HG02885 (cell line): ENCODE measurements around the gene SNX19.

ENCODE experiments used
- ATAC-seq: cut with Tn5 transposase; IDR thresholded peaks from one replicate; pipeline ENCODE4 v1.9.1; 2021; ENCODE audit warnings: mild to moderate bottlenecking; ENCODE audit not compliant: unreplicated experiment, poor library complexity

Gene SNX19

DNA sequence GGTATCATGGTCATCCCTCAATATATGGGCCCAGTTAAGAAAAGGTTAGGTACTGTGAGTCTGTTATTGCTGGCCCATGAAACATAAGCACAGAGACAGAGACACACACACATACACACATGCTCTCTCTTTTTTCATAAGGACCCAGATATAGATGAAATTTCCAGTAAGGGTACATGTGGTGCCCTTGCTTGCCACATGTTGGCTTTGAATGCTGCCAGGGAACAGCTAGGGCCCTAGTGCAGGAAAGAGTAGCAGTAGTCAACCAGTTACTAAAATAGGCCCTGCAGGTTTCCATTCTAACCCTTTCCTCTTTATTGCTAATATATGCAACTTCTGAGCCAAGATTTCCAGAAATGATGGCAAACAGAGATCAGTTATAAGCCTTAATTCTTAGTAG, 9.1 kb downstream of the SNX19 start:
- ATAC-seq: no peak

DNA sequence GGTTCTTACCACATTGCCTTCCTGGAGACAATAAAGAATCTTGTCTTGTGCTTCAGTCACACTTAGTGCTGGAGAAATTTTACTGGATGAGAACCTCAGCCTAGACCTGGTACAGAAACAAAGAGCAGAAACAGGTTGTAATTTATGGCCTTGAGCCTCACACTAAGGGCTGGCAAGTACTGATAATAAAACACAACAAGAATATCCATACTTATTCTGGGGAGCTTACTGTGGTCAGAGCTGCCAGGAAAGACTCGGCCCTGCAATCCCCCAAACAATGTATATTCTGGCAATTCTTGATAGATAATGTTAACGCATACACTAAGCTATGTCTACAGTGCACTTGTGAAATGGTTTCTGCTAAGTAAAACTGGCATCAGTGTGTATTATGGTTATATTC, 9.7 kb downstream of the SNX19 start:
- no peak for ATAC-seq

DNA sequence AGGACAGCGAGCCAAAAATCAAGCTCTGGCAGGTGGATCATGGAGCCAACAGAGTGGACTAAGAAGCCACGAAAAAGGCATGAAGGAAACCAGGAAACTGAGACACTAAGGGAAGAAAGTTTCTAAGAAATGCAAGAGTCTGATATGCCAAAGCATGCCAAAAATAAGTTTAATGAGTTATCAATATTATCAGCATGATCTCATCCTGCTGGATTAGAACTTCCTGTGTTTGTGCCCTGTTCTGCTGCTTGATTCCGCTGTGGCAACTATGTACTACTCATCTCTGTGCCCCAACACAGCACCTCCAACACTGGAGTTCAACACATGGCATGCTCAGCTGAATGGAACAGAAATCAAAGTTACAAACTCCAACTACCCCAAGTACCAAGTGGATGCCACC, 10.8 kb downstream of the SNX19 start:
- ATAC-seq: no peak

DNA sequence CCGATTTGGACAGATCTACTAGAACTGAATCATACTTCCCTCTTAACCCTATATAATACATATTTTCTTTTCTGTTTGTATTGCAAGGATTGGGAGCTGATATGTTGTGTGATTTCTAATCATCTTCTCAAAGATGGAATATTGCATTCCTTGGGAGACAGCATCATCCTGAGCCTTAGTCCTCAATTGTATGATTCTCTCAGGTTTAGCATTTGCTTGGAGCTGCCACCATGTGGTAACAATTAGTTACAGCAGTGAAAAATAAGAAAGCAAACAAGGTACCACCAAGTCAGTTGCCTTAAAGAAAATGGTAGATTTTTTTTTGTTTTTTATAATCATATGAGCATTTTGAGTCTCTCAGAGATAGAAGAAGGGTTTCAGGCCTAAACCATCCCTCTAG, 11.9 kb downstream of the SNX19 start:
- no peak for ATAC-seq

DNA sequence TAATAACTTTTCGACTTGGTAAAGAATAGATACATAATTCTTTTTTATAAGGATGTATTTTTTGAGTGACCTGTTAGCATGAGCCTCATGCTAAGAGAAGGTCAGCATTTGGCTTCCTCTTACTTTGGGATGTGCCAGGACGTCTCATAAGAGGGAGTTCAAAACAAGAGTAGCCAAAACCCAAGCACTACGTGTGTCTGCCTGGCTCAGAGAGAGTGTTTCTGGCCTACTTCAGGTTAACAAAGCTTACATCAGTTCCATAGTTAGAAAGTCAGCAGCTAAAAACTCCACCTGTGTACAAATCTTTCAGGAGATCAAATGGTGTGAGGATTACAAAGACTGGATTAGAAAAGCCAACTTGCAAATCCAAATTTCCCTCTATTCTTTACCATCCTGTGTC, 13.9 kb downstream of the SNX19 start:
- no peak for ATAC-seq

DNA sequence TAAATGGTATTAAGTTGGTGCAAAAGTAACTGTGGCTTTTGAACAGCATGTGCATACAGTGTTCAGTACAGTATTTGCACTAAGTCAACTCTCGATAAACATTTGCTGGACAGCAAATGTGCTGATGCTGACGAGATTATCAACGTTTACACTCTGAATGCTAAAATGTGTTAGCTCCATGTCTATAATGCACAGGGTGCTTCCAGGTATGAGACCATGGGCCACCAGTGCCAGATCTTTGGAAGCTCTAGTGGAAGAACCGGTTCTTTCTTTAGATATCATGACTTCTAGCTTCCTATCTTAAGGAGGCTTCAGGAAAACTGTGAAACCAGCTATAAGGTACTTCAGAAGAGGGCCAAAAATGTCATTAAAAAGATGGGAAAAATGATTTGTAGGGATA, 17.2 kb downstream of the SNX19 start:
- no peak for ATAC-seq

DNA sequence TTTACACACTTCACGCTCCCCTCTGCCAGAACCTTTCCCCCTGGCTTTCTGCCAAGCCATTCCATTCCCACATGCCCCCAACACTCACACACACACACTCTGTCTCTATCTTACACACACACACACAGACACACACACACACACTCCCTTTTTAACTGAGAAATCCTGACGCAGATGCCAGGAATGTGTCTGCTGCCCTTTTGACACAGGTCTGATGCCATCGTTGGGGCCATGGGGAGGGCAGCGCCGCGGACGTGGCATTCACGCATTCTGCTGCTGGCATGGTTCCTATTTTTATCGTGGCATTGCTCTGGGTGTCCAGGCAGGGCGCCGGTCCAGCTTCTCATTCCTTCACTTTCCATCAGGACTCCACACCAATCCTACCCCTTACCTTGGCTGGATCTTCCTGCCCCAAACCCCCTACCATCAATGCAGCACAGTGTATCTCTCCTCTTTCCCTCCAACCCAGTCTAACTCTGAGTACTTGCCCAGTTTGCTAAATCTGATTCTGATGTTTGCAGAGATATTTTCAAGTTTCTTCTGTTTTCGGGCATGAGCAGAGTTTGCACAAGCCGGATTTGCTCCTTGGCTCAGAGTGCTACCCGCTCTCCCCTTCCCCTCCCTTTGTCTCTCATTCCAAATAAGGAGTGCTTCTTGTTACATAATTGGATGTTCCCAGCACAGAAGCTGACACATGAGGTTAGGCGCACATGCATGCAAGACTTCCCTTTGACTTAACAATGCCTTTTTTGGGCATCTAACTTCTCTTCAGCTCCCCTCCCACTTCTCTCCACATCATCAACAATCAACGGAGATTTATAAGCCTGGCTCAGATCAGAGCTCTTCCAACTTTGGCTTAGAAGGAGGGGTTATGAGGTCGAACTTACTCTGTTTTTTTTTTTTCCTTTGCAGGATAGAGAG, 18.8 kb downstream of the SNX19 start:
- no peak for ATAC-seq

DNA sequence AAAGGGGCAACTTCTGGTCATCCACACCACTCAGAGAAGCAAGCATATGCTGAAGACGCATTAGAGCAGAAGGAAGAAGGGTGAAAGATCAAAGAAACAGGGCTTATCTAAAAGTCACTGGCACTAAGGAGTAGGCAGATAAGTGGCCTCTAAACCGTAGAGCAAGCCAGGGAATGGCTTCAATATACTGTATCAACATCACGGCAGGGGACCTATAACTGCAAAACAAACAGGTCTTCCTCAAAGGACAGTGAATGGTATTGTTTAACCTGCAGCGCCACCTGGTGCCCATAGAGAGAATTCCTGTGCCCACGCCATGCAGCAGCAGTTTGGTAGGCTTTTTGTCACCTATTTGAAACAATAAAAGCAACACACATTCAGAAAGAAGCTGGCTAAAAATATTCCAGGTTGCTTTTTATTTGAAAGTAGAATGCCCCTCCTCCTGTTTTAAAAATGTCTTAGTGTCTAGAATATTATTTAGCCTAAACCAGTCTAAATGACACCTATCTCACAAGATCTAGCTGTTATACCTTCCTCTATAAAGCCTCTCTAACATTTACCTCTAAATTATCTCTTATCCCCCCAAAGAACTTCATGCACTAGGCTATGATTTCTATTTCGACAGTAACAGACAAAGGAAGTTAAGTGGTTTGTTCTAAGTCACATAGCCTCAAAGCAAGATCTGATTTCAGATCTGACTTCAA, 21.8 kb downstream of the SNX19 start:
- peak; percentile 85 for ATAC-seq

DNA sequence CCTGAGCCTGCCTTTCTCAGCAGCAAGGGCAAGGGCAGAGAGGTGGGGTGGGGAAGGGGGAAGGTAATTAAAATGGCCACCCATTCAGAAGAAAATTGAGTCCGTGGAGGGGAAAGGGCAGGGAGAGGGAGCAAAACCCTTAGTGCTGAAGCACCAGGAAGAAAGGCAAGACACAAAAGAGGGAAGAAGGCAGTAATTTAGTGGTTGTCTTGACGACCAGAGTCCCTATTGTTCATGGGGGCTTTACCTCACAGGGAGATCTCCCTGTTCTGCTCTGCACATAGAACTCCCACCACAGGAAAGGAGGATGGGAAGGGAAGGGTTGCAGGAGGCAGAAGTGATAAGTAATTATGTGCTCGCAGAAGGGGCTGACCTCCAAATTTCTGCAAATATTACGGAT, 23.4 kb downstream of the SNX19 start:
- no peak for ATAC-seq

DNA sequence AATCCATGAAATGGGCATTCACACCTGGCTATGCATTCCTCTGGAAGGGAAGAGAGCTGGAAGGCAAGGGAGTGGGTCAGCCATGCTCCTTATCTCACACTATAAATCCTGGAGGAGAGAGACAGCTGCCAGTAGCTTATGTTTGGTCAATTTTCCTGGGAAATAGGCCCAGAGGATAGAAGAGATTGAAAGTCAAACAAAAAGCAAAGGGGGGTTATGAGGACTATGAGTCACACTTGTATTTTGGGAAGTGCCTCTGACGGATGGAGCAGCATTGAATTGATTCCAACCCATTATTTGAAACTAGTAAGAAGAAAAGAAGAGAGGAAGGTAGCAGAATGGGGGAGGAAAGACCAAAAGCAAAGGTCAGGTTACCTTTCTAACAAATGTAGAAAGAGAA, 25.0 kb downstream of the SNX19 start:
- no peak for ATAC-seq

DNA sequence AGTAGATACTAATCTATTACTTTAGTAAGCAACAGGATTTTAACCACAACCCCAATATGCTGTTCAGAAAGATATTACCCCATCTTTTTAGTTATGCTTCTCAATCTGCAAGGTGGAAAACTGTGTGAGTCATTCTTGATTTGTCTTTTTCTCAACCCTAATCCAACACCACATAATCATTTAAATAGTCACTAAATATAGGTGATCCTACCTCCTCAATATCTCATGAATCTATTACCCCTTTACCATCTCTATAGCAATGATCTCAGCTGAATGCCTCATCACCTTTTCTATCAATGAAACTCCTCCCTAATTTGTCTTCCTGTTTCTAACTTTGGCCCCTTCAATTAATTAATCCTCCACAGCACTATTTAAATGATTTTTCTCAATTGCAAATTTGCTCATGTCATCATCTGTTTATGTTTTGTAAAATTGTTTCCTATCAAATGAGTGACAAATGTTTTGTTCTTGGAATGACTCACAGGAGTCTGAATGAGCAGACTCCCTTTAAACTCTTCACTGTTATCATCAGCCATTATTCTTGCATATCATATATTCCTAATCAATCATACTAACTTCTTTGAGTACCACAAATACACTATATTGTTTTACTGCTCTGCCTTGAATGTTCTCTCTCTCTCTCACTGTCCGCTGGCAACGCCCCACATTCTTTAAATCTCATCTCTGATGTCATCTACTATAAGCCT, 26.1 kb downstream of the SNX19 start:
- ATAC-seq: no peak

DNA sequence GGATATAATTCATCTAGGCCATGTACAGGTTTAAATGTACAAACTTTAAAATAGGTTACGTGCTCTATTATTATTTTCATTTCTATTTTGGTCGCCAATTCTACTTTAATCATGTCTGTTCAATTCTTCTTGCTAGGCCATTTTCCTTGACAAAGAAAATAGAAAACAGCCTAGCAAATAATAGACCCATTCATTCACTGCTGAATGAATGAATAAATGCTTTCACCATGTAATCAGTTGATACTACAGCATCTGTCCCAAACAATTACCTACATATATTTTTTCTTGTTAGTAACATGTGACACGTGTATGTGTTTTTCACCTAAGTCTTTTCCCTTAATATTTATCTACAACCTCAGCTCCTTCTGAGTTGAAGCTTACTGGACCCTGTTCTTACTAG, 27.5 kb downstream of the SNX19 start:
- no peak for ATAC-seq

DNA sequence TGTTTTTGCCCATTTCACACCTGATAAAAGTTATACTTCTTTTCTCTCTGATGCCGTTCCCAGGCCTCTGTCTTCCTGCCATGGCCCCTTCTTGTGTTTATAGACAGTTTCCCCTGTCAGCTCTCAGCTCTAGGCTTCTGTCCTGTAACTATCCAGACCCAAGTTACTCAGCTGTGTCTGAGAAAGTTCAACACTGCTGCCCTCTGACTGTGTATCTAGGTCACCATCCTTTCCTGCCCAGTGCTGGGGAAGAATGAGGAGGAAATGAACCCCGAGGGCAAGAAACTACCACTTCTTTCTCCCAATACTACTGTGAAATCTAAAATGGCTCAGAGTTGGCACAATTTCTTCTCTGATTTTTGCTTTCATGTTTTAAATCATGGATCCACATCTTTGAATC, 29.6 kb downstream of the SNX19 start:
- ATAC-seq: no peak

DNA sequence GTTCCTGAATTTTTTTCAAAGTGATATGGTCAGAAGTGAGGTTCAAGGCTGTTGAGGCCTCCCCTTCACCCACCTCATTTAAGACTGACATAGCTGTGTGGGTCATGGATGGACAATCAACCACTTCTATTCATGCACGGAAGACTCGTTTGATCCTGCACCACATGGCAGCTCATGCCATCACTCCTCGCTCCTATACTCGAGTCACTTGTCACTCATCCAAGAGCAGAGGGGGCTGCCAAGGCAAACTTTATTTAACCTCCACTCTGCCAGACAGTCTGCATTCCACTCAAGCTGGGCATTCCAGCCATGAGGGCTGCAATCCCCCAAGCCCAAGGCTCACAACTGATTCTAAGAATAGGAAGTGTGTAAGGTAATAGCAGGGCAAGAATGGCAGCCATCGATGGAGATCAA, 34.1 kb downstream of the SNX19 start:
- no peak for ATAC-seq

DNA sequence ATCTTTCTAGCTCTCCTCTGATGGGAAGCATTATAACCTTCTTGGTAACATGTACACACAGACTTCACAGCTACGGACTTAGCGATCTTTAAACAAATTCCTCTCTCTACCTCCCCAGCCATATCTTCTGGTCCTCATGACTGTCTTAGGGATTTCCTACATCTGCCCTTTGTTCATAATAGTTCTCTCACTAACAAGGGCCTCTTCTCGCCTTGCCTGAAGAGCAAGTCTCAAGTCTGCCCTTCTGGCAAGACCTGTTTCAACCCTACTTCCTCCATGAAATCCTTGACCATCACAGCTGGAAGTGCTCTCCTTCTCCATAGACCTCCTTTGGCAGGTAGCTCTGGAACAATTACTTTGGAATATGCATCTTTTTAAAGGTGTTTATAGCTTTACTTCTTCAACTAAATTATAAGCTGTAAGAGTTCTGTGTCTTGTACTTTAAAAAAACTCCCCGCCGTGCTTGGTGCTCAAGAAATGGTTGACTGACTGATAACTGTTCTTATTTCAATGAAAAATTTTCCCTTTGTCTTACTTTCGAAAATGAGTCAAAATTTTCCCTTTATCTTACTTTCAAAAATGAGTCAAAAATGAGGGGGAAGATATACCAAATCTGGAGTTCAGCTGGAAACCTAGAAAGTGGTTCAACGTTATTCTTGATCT, 34.7 kb downstream of the SNX19 start:
- ATAC-seq: no peak

DNA sequence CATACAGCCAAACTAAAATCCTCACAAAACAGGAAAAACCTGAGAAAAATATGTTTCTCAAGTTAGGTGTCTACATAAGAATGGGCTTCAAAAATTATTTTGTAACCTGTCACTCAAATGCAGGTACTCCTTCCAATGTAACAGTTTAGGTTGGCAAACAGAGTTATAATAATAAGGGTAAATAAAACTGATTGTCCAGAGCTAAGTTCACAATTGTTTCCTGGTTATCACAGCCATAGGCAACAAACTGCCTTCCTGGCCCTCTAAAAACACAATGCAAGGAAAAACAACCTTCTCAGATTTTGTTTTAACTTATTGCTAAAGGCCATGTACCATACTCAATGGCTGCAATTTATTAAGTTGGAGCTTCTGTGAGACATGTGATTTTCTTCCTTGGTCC, 36.4 kb downstream of the SNX19 start:
- no peak for ATAC-seq

DNA sequence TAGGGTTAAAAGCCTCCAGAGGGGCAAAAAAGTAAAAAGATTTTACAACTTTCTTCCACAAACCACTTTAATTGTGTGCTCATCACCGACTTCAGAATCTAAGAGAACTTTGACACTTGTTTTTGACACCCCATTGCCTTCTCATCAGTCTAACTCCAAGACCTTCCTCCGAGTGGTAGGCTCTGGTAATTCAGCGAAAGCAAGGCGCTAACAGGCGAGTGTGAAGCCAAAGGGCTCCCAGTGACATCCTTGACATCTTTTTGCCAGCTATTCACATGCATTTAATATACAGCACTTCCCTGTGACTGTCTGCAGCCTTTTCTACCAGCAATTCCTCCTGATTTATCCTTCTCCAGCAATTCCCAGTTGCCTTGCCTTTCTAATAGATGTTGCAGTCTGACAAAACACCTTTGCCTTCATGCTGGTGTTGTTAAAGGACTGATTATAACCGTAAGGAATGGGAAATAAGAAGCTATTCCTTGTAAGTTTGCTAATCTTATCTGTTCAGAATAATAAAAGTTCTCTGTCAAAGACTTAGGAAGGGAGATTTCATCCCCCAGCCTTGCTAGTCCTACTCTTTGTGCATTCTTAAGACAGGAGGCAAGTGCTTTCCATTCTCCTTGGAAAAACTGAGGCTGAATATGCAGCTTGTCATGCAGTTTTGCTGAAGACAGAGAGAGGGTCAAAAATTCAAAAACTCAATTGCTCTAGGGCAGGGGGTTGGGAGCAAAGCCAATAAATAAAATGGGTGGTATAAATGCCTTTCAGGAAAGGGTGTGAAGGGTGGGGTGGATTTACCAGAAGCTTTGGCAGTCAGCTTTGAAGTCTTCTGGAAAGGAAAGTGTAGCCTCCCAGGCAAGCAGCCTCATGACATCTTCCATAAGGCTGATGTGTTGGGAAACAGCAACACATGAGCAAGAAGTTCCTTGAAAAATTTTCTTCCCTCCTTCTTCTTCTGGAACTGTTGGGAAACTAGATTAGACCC, 39.1 kb downstream of the SNX19 start:
- no peak for ATAC-seq

DNA sequence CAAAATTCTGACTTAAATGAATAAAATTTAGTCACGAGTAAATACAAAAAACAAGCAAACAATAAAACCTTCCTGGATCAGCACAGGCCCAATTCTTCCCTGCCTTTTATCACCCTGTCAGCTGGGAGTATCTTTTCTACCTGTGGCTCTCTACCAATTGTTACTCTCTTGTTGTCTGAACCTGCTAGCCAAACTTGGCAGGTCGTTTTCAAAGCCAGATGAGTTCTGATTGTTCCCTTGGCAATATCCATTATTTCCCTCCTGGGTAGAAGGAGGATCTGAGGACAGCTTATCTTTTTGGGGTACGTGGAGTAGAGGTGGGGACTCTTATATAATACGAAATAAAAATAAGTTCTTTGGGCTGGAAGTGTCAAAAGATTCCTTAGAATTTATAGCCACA, 40.2 kb downstream of the SNX19 start:
- ATAC-seq: no peak

DNA sequence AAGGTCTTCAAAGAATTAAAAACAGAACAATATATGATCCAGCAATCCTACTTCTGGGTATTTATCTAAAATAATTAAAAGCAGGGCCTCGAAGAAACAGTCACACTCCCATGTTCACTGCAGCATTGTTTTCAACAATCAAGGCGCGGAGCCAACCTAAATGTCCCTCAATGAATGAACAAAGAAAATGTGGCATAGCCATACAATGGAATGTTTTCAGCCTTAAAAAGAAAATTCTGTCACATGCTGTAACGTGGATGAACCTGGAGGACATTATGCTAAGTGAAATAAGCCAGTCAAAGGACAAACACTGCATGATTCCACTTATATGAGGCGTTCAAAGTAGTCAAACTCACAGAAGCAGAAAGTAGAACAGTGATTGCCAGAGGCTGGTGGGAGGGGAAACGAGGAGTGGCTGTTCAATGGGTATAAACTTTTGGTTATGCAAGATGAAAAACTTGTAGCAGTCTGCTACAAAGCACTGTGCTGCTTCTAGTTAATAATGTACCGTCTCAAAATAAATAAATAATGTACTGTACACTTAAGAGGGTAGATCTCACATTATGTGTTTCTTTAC, 41.2 kb downstream of the SNX19 start:
- ATAC-seq: no peak
